SW 1271 (cell line): ENCODE results near the gene SEC22B.
"Not testable (repeated sequence)": the region's sequence is repeated elsewhere in the genome, so short reads cannot be mapped to it uniquely, and the experiment has no call there.

Source experiments
- DNase-seq, 2 experiments: peaks; one replicate each; lab custom pipeline; 2025; lab: John Stamatoyannopoulos, UW

The SEC22B gene

GRCh38 chr1:120176092-120176855 is at the start of gene SEC22B:
Gene SEC22B (minus strand): TSS chr1:120176520. CDS start chr1:120176381, 139 bp downstream.
- peak; percentile 71 to 89 for DNase-seq

GRCh38 chr1:120217933-120218332 is 41.6 kb upstream of the SEC22B start:
- DNase-seq: not testable (repeated sequence)

GRCh38 chr1:120217175-120217929 is 41.0 kb upstream of the SEC22B start:
- not testable (repeated sequence) for DNase-seq

- not testable (repeated sequence) for DNase-seq
These were observed 37.3 kb upstream of the SEC22B start for GRCh38 chr1:120213606-120214005.

GRCh38 chr1:120210754-120211153 is 34.4 kb upstream of the SEC22B start:
- DNase-seq: not testable (repeated sequence)

GRCh38 chr1:120196863-120197775 is 20.8 kb upstream of the SEC22B start:
- not testable (repeated sequence) for DNase-seq

GRCh38 chr1:120188626-120189025 is 12.3 kb upstream of the SEC22B start:
- DNase-seq: not testable (repeated sequence)

- DNase-seq: not testable (repeated sequence)
These were observed 5.9 kb upstream of the SEC22B start for GRCh38 chr1:120182176-120182707.

GRCh38 chr1:120179811-120180690 is 3.7 kb upstream of the SEC22B start:
- DNase-seq: not testable (repeated sequence)

GRCh38 chr1:120178799-120179756 is 2.8 kb upstream of the SEC22B start:
- DNase-seq: no peak

- DNase-seq: not testable (repeated sequence)
These were observed 1.7 kb upstream of the SEC22B start for GRCh38 chr1:120178058-120178457.

GRCh38 chr1:120175688-120176087 is 632 bp downstream of the SEC22B start:
- DNase-seq: not testable (repeated sequence)

- DNase-seq: not testable (repeated sequence)
These were observed 11.6 kb downstream of the SEC22B start for GRCh38 chr1:120164761-120165160.

GRCh38 chr1:120162015-120162414 is 14.3 kb downstream of the SEC22B start:
- DNase-seq: not testable (repeated sequence)

GRCh38 chr1:120158495-120158894 is 17.8 kb downstream of the SEC22B start:
- not testable (repeated sequence) for DNase-seq

- DNase-seq: not testable (repeated sequence)
These were observed 18.2 kb downstream of the SEC22B start for GRCh38 chr1:120158086-120158485.

GRCh38 chr1:120150138-120150822 is 26.0 kb downstream of the SEC22B start:
- not testable (repeated sequence) for DNase-seq

- DNase-seq: not testable (repeated sequence)
These were observed 26.8 kb downstream of the SEC22B start for GRCh38 chr1:120149420-120150059.
